Ovary (tissue), 3 donors: ENCODE data around the gene NF1.

Experiments used
- CTCF ChIP-seq, 3 donors: fragments of 450-650 bp in 2 of 3; fragments of 200-600 bp in 1 of 3; IDR thresholded peaks; one replicate each; pipeline versions ENCODE4 v1.5.1 to v1.8.0; 2016 to 2022; ENCODE audit warnings: antibody characterized with exemption in 3 of 3, mild to moderate bottlenecking in 1 of 3
- EP300 ChIP-seq: sonication (generic); formaldehyde crosslinking; IDR thresholded peaks from one replicate; pipeline ENCODE4 v1.6.1; 2017; ENCODE audit warnings: antibody characterized with exemption
- donor health status: DM: no; HTN: no; CAD: no.

GRCh38 chr17:31096106-31096436 is 1.3 kb downstream of the NF1 start:
- TF ChIP-seq CTCF (IDR thresholded peaks at IDR 0.05) = no peak
- TF ChIP-seq EP300 = no peak
